A673 (cell line): ENCODE data around the gene PLEKHA6. TPM values are rescaled to one million over a fixed set of nuclear protein-coding genes. Genes with fewer than 3 reads are reported as not detected.

Experiments
- BruUV-seq: library from RNA; stranded (reverse); fragments of 400-500 nt; replicated peaks from 2 replicates; lab custom pipeline; 2021; lab: Mats Ljungman, UMichigan
- CTCF ChIA-PET: fragments of 300-600 bp; sonication (Branson Sonifier 250); formaldehyde crosslinking; loops from one replicate; lab custom pipeline; 2022; ENCODE audit warnings: antibody characterized with exemption; lab: Charles Lee
- POLR2A ChIA-PET: fragments of 300-600 bp; sonication (Branson Sonifier 250); formaldehyde crosslinking; loops from one replicate; lab custom pipeline; 2022; ENCODE audit warnings: antibody characterized with exemption; ENCODE audit not compliant: low non-redundant PET; lab: Charles Lee
- DNase-seq: peaks from one replicate; pipeline ENCODE4 v3.0.0-alpha.2; 2015; ENCODE audit warnings: low spot score
- H3K27ac ChIP-seq: fragments of 200-600 bp; sonication (generic); 2 replicates; pipeline ENCODE4 v1.5.1; 2016; ENCODE audit warnings: mixed run types, low read depth, mild to moderate bottlenecking, mixed read lengths, antibody characterized with exemption, low read length; ENCODE audit not compliant: poor library complexity, severe bottlenecking
- H3K27me3 ChIP-seq: fragments of 200-600 bp; sonication (generic); replicated peaks from 2 replicates; pipeline ENCODE4 v1.6.1; 2017; ENCODE audit warnings: mixed run types, low read depth, mild to moderate bottlenecking, mixed read lengths, antibody characterized with exemption, low read length; ENCODE audit not compliant: insufficient read depth, poor library complexity
- H3K36me3 ChIP-seq: fragments of 200-600 bp; sonication (generic); 2 replicates; pipeline ENCODE4 v1.6.1; 2016; ENCODE audit warnings: mixed run types, mild to moderate bottlenecking, mixed read lengths, antibody characterized with exemption, low read length; ENCODE audit not compliant: insufficient read depth, poor library complexity, severe bottlenecking
- H3K4me1 ChIP-seq: fragments of 200-600 bp; sonication (generic); 2 replicates; pipeline ENCODE4 v1.6.1; 2017; ENCODE audit warnings: mixed run types, mild to moderate bottlenecking, mixed read lengths, antibody characterized with exemption, low read length; ENCODE audit not compliant: insufficient read depth, poor library complexity, severe bottlenecking
- H3K4me3 ChIP-seq: fragments of 200-600 bp; sonication (generic); 2 replicates; pipeline ENCODE4 v1.5.1; 2016; ENCODE audit warnings: low read depth, mixed run types, mild to moderate bottlenecking, mixed read lengths, low read length; ENCODE audit not compliant: poor library complexity, severe bottlenecking
- H3K9me3 ChIP-seq: fragments of 200-600 bp; sonication (generic); 2 replicates; pipeline ENCODE4 v1.6.1; 2016; ENCODE audit warnings: mixed run types, low read depth, mild to moderate bottlenecking, mixed read lengths, antibody characterized with exemption, low read length; ENCODE audit not compliant: poor library complexity, severe bottlenecking
- CTCF ChIP-seq: fragments of 300-800, 200-600 bp; sonication (generic); conservative IDR thresholded peaks from 2 replicates; pipeline ENCODE4 v1.5.1; 2017; ENCODE audit warnings: low read depth, mild to moderate bottlenecking, antibody characterized with exemption, low read length, moderate library complexity, mixed read lengths
- EZH2 ChIP-seq: fragments of 200-600 bp; sonication (generic); IDR thresholded peaks from 2 replicates; pipeline ENCODE4 v1.6.1; 2017; ENCODE audit warnings: borderline replicate concordance, low read depth, mild to moderate bottlenecking, mixed read lengths, antibody characterized with exemption, low read length; ENCODE audit not compliant: poor library complexity, severe bottlenecking
- intact Hi-C: fragments of 100-400 bp; cut with micrococcal nuclease; formaldehyde crosslinking; loops from one replicate; pipeline ENCODE4 v1.10.0; 2022; ENCODE audit not compliant: unreplicated experiment
- total RNA-seq: library from RNA; stranded (reverse); gene quantifications from 2 replicates; pipeline ENCODE4 v1.2.3, GENCODE V29; 2021

The PLEKHA6 gene
- total RNA-seq, 1 experiment from 2014 or later, result 0.58 TPM

DNA sequence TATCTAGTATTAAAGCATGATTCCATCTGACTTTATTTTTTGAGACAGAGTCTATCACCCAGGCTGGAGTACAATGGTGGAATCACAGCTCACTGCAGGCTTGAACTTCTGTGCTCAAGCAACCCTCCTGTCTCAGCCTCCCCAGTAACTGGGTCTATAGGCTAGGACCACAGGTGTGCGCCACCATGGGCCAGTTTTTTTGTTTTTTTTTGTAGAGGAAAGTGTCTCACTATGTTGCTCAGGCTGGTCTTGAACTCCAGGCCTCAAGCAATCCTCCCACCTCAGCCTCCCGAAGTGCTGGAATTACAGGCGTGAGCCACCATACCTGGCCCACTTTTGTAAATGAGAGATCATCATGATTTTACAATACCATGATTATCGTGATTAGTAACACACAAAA is 42.7 kb upstream of the PLEKHA6 start:
- ChIA-PET CTCF (no interaction called here), POLR2A (interaction anchor here (0.6 kb wide), 1 partner anchor 167 kb away, joined by 3 read pairs; no protein-coding TSS in a partner anchor)
- Histone ChIP-seq H3K9me3 (no peaks in the 10 kb centered on the region), H3K36me3 (peaks cover 80% of the 10 kb centered on the region), H3K4me3 (no peak overlapping the region), H3K27me3 (no peaks in the 10 kb centered on the region), H3K27ac (no peak overlapping the region), H3K4me1 (peaks cover 17% of the 10 kb centered on the region)
- DNase-seq, result no peak
- intact Hi-C loops, result no loop called here
- TF ChIP-seq EZH2 (no peak), CTCF (no peak)
- BruUV-seq, result no TSS peak

- no peak for DNase-seq
- intact Hi-C loops, result no loop called here
- no peak overlapping the region for H3K4me3 ChIP-seq
- H3K27me3 ChIP-seq, result no peaks in the 10 kb centered on the region
- H3K9me3 ChIP-seq, result no peaks in the 10 kb centered on the region
- CTCF ChIA-PET, result no interaction called here
- H3K4me1 ChIP-seq, result peaks cover 14% of the 10 kb centered on the region
- peaks cover 74% of the 10 kb centered on the region for H3K36me3 ChIP-seq
- BruUV-seq, result no TSS peak
- no peak for TF ChIP-seq CTCF
- TF ChIP-seq EZH2, result no peak
- no peak overlapping the region for H3K27ac ChIP-seq
- POLR2A ChIA-PET, result interaction anchor here (0.6 kb wide), 1 partner anchor 167 kb away, joined by 3 read pairs; no protein-coding TSS in a partner anchor
Observed at GRCh38 chr1:204401730-204402129, 42.0 kb upstream of the PLEKHA6 start.

GRCh38 chr1:204400882-204401510 is 41.3 kb upstream of the PLEKHA6 start:
- no TSS peak for BruUV-seq
- Histone ChIP-seq H3K4me1 (peaks cover 7% of the 10 kb centered on the region), H3K4me3 (no peak overlapping the region), H3K36me3 (peaks cover 71% of the 10 kb centered on the region), H3K9me3 (no peaks in the 10 kb centered on the region), H3K27me3 (no peaks in the 10 kb centered on the region), H3K27ac (no peak overlapping the region)
- ChIA-PET POLR2A (no interaction called here), CTCF (no interaction called here)
- no peak for TF ChIP-seq EZH2
- TF ChIP-seq CTCF, result no peak
- no peak for DNase-seq
- intact Hi-C loops, result no loop called here
